GM12864 (cell line): Measurements from ENCODE around the gene RSPH6A.
A peak's percentile ranks its signal among the peaks of the same experiment; 100 is the strongest.

ENCODE experiments used
- DNase-seq: peaks from one replicate; pipeline ENCODE4 v3.0.0-alpha.2; 2011; ENCODE audit warnings: low read depth
- H3K4me3 ChIP-seq: 2 replicates; pipeline ENCODE4 v1.5.1; 2011; ENCODE audit warnings: mild to moderate bottlenecking, low read depth, low read length, control low read depth
- CTCF ChIP-seq: IDR thresholded peaks from 2 replicates; pipeline ENCODE4 v1.5.1; 2011; ENCODE audit warnings: low read depth, mild to moderate bottlenecking, moderate library complexity, low read length, control low read depth, inconsistent platforms; ENCODE audit errors: missing control alignments

The RSPH6A gene

GRCh38 chr19:45860359-45861259 lies 45.5 kb upstream of the RSPH6A start:
- no peak for TF ChIP-seq CTCF
- DNase-seq: no peak
- H3K4me3 ChIP-seq: peak overlapping the region; percentile 11; the same call in 1 of the 2 replicates

GRCh38 chr19:45854167-45854778 lies 39.2 kb upstream of the RSPH6A start:
- no peak for TF ChIP-seq CTCF
- no peak overlapping the region for H3K4me3 ChIP-seq
- DNase-seq: no peak

- H3K4me3 ChIP-seq: no peak overlapping the region
- TF ChIP-seq CTCF: no peak
- DNase-seq: no peak
These were observed 37.9 kb upstream of the RSPH6A start for GRCh38 chr19:45852983-45853382.

GRCh38 chr19:45852145-45852750 lies 37.1 kb upstream of the RSPH6A start:
- DNase-seq: no peak
- no peak for TF ChIP-seq CTCF
- no peak overlapping the region for H3K4me3 ChIP-seq

- no peak overlapping the region for H3K4me3 ChIP-seq
- DNase-seq: no peak
- TF ChIP-seq CTCF: peak; percentile 45
These were observed 33.8 kb upstream of the RSPH6A start for GRCh38 chr19:45848922-45849321.

DNA sequence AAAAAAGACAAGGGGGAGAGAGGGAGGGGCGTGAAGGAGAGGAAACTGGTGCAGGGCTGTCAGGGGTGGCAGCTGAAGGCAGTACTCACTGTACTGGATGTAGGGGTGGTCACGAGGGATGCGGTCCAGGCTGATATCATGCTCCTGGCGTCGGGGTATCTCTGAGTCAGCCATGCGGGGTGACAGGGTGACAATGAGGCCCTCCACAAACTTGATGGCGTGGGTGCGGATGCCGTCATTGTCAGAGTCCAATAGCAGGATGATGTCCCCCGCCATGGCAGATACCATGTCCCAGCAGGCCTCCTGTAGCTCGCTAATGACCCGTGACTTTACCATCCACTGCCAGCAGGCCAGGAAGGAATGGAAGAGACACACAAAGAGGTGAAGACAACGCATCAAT lies 32.6 kb upstream of the RSPH6A start:
- DNase-seq: no peak
- no peak for TF ChIP-seq CTCF
- no peak overlapping the region for H3K4me3 ChIP-seq
